ENCODE measurements around the gene LENG9. TPM values are rescaled to one million over a fixed set of nuclear protein-coding genes. Genes with fewer than 3 reads are reported as not detected.

LENG9 gene
- total and polyA plus RNA-seq, 8 donors, result 1.3 to 14.5 (median 7.1) TPM

DNA sequence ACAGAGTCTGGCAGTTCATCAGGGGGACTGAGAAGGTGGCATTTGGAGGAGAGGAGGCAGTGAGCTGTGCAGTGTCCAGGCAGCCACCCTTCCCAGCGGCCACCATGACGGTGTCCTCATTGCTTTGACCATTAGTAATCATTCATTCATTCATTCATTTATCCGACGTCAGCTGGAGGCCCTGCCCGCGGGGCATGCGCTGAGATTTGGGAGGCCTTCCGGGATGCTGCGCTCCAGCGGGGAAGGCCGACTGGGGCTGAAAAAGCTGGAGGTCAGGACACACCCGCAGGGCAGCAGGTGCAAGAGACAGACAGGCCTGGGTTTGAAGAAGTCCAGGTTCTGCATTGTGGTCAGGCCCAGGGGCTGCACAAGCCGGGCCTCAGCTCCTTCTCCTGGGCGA lies 39.4 kb downstream of the LENG9 start:
- WGBS, 5 donors, result 79 to 91% (median 87%) methylated on average over 12 to 14 of the region's 14 CpGs
- peaks cover 3 to 97% (median 47%) of the 10 kb centered on the region in 3 donors for H3K27me3 ChIP-seq
- no peaks in the 10 kb centered on the region for H3K36me3 ChIP-seq
- no peak overlapping the region for H3K4me3 ChIP-seq
- TF ChIP-seq EP300 (IDR thresholded peaks at IDR 0.05), result no peak
- TF ChIP-seq, protein P1, sequence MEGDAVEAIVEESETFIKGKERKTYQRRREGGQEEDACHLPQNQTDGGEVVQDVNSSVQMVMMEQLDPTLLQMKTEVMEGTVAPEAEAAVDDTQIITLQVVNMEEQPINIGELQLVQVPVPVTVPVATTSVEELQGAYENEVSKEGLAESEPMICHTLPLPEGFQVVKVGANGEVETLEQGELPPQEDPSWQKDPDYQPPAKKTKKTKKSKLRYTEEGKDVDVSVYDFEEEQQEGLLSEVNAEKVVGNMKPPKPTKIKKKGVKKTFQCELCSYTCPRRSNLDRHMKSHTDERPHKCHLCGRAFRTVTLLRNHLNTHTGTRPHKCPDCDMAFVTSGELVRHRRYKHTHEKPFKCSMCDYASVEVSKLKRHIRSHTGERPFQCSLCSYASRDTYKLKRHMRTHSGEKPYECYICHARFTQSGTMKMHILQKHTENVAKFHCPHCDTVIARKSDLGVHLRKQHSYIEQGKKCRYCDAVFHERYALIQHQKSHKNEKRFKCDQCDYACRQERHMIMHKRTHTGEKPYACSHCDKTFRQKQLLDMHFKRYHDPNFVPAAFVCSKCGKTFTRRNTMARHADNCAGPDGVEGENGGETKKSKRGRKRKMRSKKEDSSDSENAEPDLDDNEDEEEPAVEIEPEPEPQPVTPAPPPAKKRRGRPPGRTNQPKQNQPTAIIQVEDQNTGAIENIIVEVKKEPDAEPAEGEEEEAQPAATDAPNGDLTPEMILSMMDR (IDR thresholded peaks at IDR 0.05), result no peak
- TF ChIP-seq POLR2A (IDR thresholded peaks at IDR 0.05), result no peak
- no peak for TF ChIP-seq POLR2AphosphoS5 (IDR thresholded peaks at IDR 0.05)
- H3K27ac ChIP-seq, result no peak overlapping the region
- no peaks in the 10 kb centered on the region for H3K9me3 ChIP-seq
- DNase-seq, result no peak
- intact Hi-C loops (cut with DNase I; ENCODE audit: low total_unique reads), result no loop called here
- peaks cover 0 to 11% (median 10%) of the 10 kb centered on the region in 4 donors for H3K4me1 ChIP-seq

DNA sequence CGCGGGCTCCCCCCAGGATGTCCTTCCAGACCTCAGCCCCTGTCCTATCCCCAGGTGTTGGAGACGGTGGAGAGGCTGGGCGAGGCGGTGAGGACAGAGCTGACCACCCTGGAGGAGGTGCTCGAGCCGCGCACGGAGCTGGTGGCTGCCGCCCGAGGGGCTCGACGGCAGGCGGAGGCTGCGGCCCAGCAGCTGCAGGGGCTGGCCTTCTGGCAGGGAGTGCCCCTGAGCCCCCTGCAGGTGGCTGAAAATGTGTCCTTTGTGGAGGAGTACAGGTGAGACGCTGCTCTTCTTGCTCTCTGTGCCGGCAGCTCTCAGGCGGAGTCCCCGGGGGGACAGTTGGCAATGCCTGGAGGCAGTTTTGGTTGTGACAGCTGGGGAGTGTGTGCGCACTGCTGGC lies 41.4 kb downstream of the LENG9 start:
- no peaks in the 10 kb centered on the region for H3K9me3 ChIP-seq
- H3K27ac ChIP-seq, result no peak overlapping the region
- peaks cover 7 to 98% (median 61%) of the 10 kb centered on the region in 3 donors for H3K27me3 ChIP-seq
- intact Hi-C loops (cut with DNase I; ENCODE audit: low total_unique reads), result no loop called here
- H3K4me1 ChIP-seq, result peaks cover 0 to 26% (median 12%) of the 10 kb centered on the region in 4 donors
- H3K36me3 ChIP-seq, result no peaks in the 10 kb centered on the region
- WGBS, 5 donors, result 74 to 85% (median 79%) methylated on average over 5 to 20 of the region's 20 CpGs
- TF ChIP-seq EP300 (IDR thresholded peaks at IDR 0.05) (no peak), POLR2AphosphoS5 (IDR thresholded peaks at IDR 0.05) (no peak), POLR2A (IDR thresholded peaks at IDR 0.05) (no peak)
- TF ChIP-seq, protein P1 (IDR thresholded peaks at IDR 0.05), result no peak
- no peak for DNase-seq
- H3K4me3 ChIP-seq, result no peak overlapping the region

DNA sequence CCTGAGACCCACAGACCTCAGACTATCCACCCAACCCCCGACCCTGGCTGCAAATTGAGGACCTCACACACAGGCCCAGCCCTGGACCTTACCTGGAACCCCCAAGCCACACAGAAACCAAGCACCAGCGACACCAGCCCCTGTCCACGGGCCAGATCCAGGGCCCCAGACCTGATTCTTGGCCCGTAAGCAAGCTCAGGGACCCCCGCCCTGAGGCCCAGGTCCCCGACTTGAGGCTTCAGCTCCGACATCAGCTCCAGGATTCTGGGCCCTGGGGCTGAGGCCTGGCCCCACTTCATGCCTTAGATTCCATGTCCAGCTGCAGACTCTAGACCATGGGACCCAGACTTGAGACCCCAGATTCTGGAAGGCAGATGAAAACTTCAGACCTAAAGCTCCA lies 42.1 kb downstream of the LENG9 start:
- no peak for TF ChIP-seq POLR2AphosphoS5 (IDR thresholded peaks at IDR 0.05)
- TF ChIP-seq EP300 (IDR thresholded peaks at IDR 0.05), result no peak
- no peak for TF ChIP-seq POLR2A (IDR thresholded peaks at IDR 0.05)
- intact Hi-C loops (cut with DNase I; ENCODE audit: low total_unique reads), result no loop called here

DNA sequence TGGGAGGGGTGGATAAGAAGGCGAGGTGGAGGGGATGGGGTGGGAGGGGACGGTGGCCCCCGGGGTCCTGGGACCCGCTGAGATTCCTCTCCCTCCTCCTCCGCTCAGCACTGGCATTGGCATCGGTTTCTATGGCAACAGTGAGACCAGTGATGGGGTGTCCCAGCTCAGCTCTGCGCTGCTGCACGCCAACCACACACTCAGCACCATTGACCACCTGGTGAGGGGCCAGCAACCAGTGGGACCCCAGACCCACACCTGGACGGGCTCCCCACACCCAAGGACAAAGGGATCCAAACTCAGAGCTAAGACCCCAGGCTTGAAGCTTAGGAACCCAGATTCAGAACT lies 42.4 kb downstream of the LENG9 start:
- peaks cover 14 to 100% (median 67%) of the 10 kb centered on the region in 3 donors for H3K27me3 ChIP-seq
- H3K4me1 ChIP-seq, result peaks cover 0 to 26% (median 14%) of the 10 kb centered on the region in 4 donors
- H3K27ac ChIP-seq, result peak overlapping the region in 1 of 5 donors; percentile 42
- WGBS, 5 donors, result 28 to 36% (median 33%) methylated on average over 7 to 9 of the region's 9 CpGs
- no peak overlapping the region for H3K4me3 ChIP-seq
- TF ChIP-seq POLR2A (IDR thresholded peaks at IDR 0.05), result no peak
- H3K36me3 ChIP-seq, result no peaks in the 10 kb centered on the region
- intact Hi-C loops (cut with DNase I; ENCODE audit: low total_unique reads), result no loop called here
- DNase-seq, result no peak
- H3K9me3 ChIP-seq, result no peaks in the 10 kb centered on the region

More for the DNA sequence above, 42.1 kb downstream of the LENG9 start:
- Histone ChIP-seq H3K9me3 (no peaks in the 10 kb centered on the region), H3K4me1 (peaks cover 0 to 26% (median 14%) of the 10 kb centered on the region in 4 donors), H3K4me3 (no peak overlapping the region), H3K27me3 (peaks cover 13 to 100% (median 67%) of the 10 kb centered on the region in 3 donors), H3K27ac (peak overlapping the region in 1 of 5 donors; percentile 42), H3K36me3 (no peaks in the 10 kb centered on the region)
- 74 to 83% (median 82%) methylated on average over 5 to 7 of the region's 7 CpGs for WGBS, 5 donors
- peak in 1 of 2 donors; percentile 22 for DNase-seq

DNA sequence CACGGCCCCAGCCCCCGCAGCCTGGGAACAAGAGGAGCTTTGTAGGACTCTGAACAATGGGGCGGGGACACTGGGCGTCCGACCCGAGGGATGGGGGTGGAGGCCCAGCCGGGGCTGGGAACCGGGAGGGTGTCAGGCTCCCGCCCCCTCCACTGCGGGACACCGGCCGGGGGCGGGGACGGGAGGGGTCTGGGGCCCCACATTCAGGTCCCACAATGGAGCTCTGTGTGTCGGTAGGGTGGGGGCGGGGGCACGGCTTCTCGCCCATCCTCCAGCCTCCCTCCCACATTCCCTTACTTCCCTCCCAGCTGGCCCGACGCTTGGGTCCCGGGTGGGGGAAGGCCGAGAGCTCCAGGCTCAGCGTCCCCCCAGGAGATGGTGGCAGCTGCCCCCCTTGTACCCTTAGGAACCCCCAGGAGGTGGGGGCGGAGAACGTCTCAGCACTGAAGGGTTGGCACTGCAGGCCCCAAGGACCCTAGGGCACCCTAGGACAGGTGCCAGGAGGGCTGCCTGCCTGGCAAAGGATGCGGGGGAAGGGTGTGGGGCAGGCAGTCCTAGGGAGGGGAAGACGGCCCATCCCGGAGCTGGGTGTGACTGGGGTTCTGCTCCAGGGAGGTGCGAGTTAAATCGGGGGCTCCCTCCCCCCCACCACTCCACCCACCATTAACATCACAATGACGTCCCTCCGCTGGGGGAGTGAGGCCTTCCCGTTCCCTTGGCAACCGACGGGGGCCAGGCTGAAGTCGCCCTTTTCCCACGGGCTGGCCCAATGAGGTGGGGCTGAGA lies 43.0 kb downstream of the LENG9 start:
- TF ChIP-seq POLR2A (IDR thresholded peaks at IDR 0.05) (no peak), EP300 (IDR thresholded peaks at IDR 0.05) (no peak), POLR2AphosphoS5 (IDR thresholded peaks at IDR 0.05) (no peak)
- TF ChIP-seq, protein P1 (IDR thresholded peaks at IDR 0.05), result no peak
- Histone ChIP-seq H3K9me3 (no peaks in the 10 kb centered on the region), H3K4me3 (no peak overlapping the region), H3K27ac (peak overlapping the region in 2 of 5 donors; percentile 22 to 42), H3K4me1 (peaks cover 0 to 31% (median 15%) of the 10 kb centered on the region in 4 donors), H3K27me3 (peaks cover 20 to 100% (median 67%) of the 10 kb centered on the region in 3 donors), H3K36me3 (no peaks in the 10 kb centered on the region)
- WGBS, 5 donors, result 6 to 16% (median 11%) methylated on average over 24 to 37 of the region's 37 CpGs
- intact Hi-C loops (cut with DNase I; ENCODE audit: low total_unique reads), result no loop called here
- DNase-seq, result peak in 1 of 2 donors; percentile 94

Measured in stomach (tissue), 9 donors.